Naive thymus-derived CD4-positive, alpha-beta T cell (primary cell): ENCODE results near the gene GHRL. TPM values are rescaled to one million over a fixed set of nuclear protein-coding genes. Genes with fewer than 3 reads are reported as not detected.
A peak's percentile ranks its signal among the peaks of the same experiment; 100 is the strongest.
"Not testable (repeated sequence)": the region's sequence is repeated elsewhere in the genome, so short reads cannot be mapped to it uniquely, and the experiment has no call there.

ENCODE experiments used
- ATAC-seq: fragments of 150-1000 bp; cut with Tn5 transposase; 2 replicates; pipeline ENCODE4 v1.10.0; 2021; ENCODE audit warnings: mild to moderate bottlenecking, moderate library complexity
- CTCF ChIA-PET: fragments of 350-600 bp; sonication (Branson Sonifier 250); formaldehyde crosslinking; loops from one replicate; lab custom pipeline; 2021; ENCODE audit warnings: antibody characterized with exemption; lab: Charles Lee
- POLR2A ChIA-PET: fragments of 350-600 bp; sonication (Branson Sonifier 250); formaldehyde crosslinking; loops from one replicate; lab custom pipeline; 2021; ENCODE audit warnings: antibody characterized with exemption, inconsistent platforms; lab: Charles Lee
- DNase-seq, 9 donors: peaks; one replicate each; pipeline versions ENCODE4 v3.0.0 to v3.0.0-alpha.2; 2020 to 2022; ENCODE audit warnings: mixed read lengths in 1 of 9
- H3K27ac ChIP-seq: one replicate; pipeline ENCODE4 v1.7.0; 2013; ENCODE audit warnings: mild to moderate bottlenecking, low read depth, low read length, moderate library complexity
- H3K27me3 ChIP-seq, 2 donors: one replicate each; pipeline ENCODE4 v1.7.0; 2013; ENCODE audit warnings: low read length in 2 of 2, mild to moderate bottlenecking in 2 of 2, moderate library complexity in 2 of 2; ENCODE audit not compliant: control insufficient read depth in 2 of 2, insufficient read depth in 2 of 2
- H3K36me3 ChIP-seq, 3 experiments: 1 replicate in 2 of 3; 2 replicates in 1 of 3; pipeline ENCODE4 v1.7.0; 2013; ENCODE audit warnings: low read length in 3 of 3, mild to moderate bottlenecking in 3 of 3, moderate library complexity in 1 of 3; ENCODE audit not compliant: insufficient read depth in 3 of 3, control insufficient read depth in 2 of 3
- H3K4me1 ChIP-seq, 2 donors: one replicate each; pipeline ENCODE4 v1.7.0; 2013; ENCODE audit warnings: low read length in 2 of 2, mild to moderate bottlenecking in 2 of 2, moderate library complexity in 1 of 2; ENCODE audit not compliant: control insufficient read depth in 2 of 2, insufficient read depth in 2 of 2
- H3K4me3 ChIP-seq: 2 replicates; pipeline ENCODE4 v1.7.0; 2013; ENCODE audit warnings: mild to moderate bottlenecking, low read length
- H3K9me3 ChIP-seq, 3 experiments: 1 replicate in 2 of 3; 2 replicates in 1 of 3; pipeline ENCODE4 v1.7.0; 2013; ENCODE audit warnings: low read length in 3 of 3; ENCODE audit not compliant: control insufficient read depth in 2 of 3
- H3K27ac Mint-ChIP-seq, 9 donors: one replicate each; pipeline ENCODE4 v1.8.0; 2020 to 2022; ENCODE audit warnings: mixed read lengths in 9 of 9, mild to moderate bottlenecking in 8 of 9, moderate library complexity in 5 of 9, inconsistent platforms in 2 of 9
- H3K27me3 Mint-ChIP-seq, 5 donors: one replicate each; pipeline ENCODE4 v1.8.0; 2021 to 2022; ENCODE audit warnings: mixed read lengths in 5 of 5, mild to moderate bottlenecking in 1 of 5
- H3K36me3 Mint-ChIP-seq, 5 donors: one replicate each; pipeline ENCODE4 v1.8.0; 2020 to 2022; ENCODE audit warnings: mixed read lengths in 5 of 5, mild to moderate bottlenecking in 3 of 5, inconsistent platforms in 1 of 5
- H3K4me1 Mint-ChIP-seq, 7 donors: one replicate each; pipeline ENCODE4 v1.8.0; 2020 to 2022; ENCODE audit warnings: mixed read lengths in 7 of 7, mild to moderate bottlenecking in 3 of 7, inconsistent platforms in 1 of 7
- H3K4me3 Mint-ChIP-seq, 10 donors: one replicate each; pipeline ENCODE4 v1.8.0; 2020 to 2022; ENCODE audit warnings: mild to moderate bottlenecking in 10 of 10, mixed read lengths in 10 of 10, moderate library complexity in 6 of 10, inconsistent platforms in 2 of 10
- H3K9me3 Mint-ChIP-seq, 11 donors: one replicate each; pipeline ENCODE4 v1.8.0; 2020 to 2022; ENCODE audit warnings: mixed read lengths in 11 of 11, mild to moderate bottlenecking in 4 of 11, inconsistent platforms in 1 of 11, moderate library complexity in 1 of 11
- intact Hi-C, 2 donors: fragments of 100-400 bp; cut with micrococcal nuclease; formaldehyde crosslinking; loops; one replicate each; pipeline ENCODE4 v1.15.1; 2023
- polyA plus RNA-seq, 2 donors: library from polyadenylated mRNA; unstranded; fragments of 300-500 nt; fragmentation: Illumina TruSeq; gene quantifications; one replicate each; pipeline ENCODE4 v1.2.3, GENCODE V29; 2021
- total RNA-seq, 6 experiments: library from RNA in 5 of 6; stranded (reverse) in 5 of 6; gene quantifications; 1 replicate in 5 of 6; 2 replicates in 1 of 6; pipeline ENCODE4 v1.2.3 and lab custom pipeline; 2021 to 2026

The GHRL gene
- total and polyA plus RNA-seq, 7 experiments from 2014 or later, result 0.35 to 3.8 (median 1.1) TPM

DNA sequence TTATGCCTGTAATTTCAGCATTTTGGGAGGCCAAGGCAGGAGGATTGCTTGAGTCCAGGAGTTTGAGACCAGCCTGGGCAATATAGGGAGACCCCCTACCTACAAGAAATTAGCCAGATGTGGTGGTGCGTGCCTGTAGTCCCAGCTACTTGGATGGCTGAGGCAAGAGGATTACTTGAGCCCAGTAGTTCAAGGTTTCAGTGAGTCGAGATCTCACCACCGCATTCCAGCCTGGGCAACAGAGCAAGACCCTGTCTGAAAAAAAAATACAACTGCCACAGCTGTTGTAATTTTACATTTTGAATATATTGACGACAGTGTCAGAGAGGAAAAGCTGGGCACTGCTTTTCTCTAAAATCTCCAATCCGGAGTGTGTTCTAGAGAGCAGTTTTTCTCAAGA lies 23.3 kb downstream of the GHRL start:
- CTCF ChIA-PET, result interaction anchor here (0.8 to 1.1 kb wide), 2 partner anchors 18 to 27 kb away, joined by 3 read pairs; no protein-coding TSS in a partner anchor
- Histone ChIP-seq H3K27me3 (no peaks in the 10 kb centered on the region), H3K4me1 (peaks cover 30 to 50% of the 10 kb centered on the region in 2 donors), H3K27ac (no peak overlapping the region), H3K9me3 (no peaks in the 10 kb centered on the region), H3K4me3 (no peak overlapping the region), H3K36me3 (peaks cover 9 to 60% (median 20%) of the 10 kb centered on the region in 3 experiments)
- peak overlapping the region in 1 of 10 donors; percentile 5 for H3K4me3 Mint-ChIP-seq
- peaks cover 5 to 46% (median 35%) of the 10 kb centered on the region in 5 donors for H3K36me3 Mint-ChIP-seq
- DNase-seq, result no peak
- ATAC-seq, result no peak
- no peaks in the 10 kb centered on the region for H3K27me3 Mint-ChIP-seq
- POLR2A ChIA-PET, result interaction anchor here (1.0 kb wide), 1 partner anchor 52 kb away, joined by 3 read pairs; the partner anchor contains the start of gene SEC13
- H3K27ac Mint-ChIP-seq, result peak overlapping the region in 7 of 9 donors; percentile 17 to 85 (median 28)
- H3K9me3 Mint-ChIP-seq, result no peaks in the 10 kb centered on the region
- intact Hi-C loops, result no loop called here
- peaks cover 37 to 95% (median 72%) of the 10 kb centered on the region in 7 donors for H3K4me1 Mint-ChIP-seq

DNA sequence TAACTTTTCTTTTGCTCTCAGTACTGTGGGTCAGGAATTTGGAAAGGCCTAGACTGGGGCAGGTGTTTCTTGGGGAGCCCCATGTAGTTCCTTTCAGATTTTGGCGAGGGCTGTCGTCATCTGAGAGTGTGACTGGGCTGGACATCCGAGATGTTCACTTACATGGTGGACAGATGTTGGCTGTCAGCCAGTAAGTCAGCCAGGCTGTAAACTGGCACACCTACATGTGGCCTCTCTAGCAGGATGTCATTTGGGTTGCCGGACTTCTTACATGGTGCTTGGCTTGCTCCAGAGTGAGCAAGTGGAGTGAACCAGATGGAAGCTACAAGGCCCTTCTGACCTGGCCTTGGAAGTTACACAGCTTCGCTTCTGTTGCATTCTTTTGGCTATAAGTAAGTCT lies 23.8 kb downstream of the GHRL start:
- Mint-ChIP-seq H3K27ac (peak overlapping the region in 7 of 9 donors; percentile 18 to 85 (median 28)), H3K36me3 (peaks cover 5 to 50% (median 35%) of the 10 kb centered on the region in 5 donors), H3K4me1 (peaks cover 36 to 95% (median 72%) of the 10 kb centered on the region in 7 donors), H3K27me3 (no peaks in the 10 kb centered on the region), H3K9me3 (no peaks in the 10 kb centered on the region), H3K4me3 (peak overlapping the region in 2 of 10 donors; percentile 5 to 12)
- ATAC-seq (no peak), DNase-seq (no peak)
- CTCF ChIA-PET, result interaction anchor here (0.8 to 1.2 kb wide), 3 partner anchors 18 to 102 kb away, joined by 3 read pairs; no protein-coding TSS in a partner anchor
- intact Hi-C loops, result no loop called here
- Histone ChIP-seq H3K36me3 (peaks cover 9 to 57% (median 20%) of the 10 kb centered on the region in 3 experiments), H3K9me3 (no peaks in the 10 kb centered on the region), H3K4me3 (no peak overlapping the region), H3K4me1 (peaks cover 31 to 50% of the 10 kb centered on the region in 2 donors), H3K27me3 (no peaks in the 10 kb centered on the region), H3K27ac (peak overlapping the region; percentile 14)
- POLR2A ChIA-PET, result interaction anchor here (1.0 kb wide), 1 partner anchor 52 kb away, joined by 3 read pairs; the partner anchor contains the start of gene SEC13

DNA sequence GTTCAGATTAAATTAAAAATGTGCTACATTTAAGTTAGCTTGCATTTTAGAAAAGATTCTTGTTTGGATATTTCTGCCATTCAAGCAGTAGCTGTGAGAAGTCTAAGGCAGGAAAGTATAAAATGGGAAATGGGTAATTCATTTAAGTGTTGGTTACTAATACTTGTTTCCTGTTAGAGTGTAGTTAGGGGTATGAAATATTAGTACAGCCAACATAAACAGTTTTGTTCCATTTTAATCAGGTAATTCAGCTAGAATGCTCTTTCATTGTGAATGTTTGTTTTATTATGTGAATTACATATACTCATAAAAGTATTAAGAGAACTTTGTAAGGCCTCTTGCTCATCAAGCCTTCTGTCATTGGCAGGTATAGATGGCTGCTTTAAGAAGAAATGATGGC lies 24.6 kb downstream of the GHRL start:
- intact Hi-C loops, result no loop called here
- peaks cover 32 to 46% of the 10 kb centered on the region in 2 donors for H3K4me1 ChIP-seq
- peak overlapping the region; percentile 14 for H3K27ac ChIP-seq
- no peak overlapping the region for H3K4me3 ChIP-seq
- CTCF ChIA-PET, result interaction anchor here (1.2 kb wide), 1 partner anchor 102 kb away, joined by 3 read pairs; no protein-coding TSS in a partner anchor
- POLR2A ChIA-PET, result interaction anchor here (0.5 to 0.6 kb wide), 2 partner anchors 143 to 304 kb away, joined by 3 read pairs; no protein-coding TSS in a partner anchor
- ATAC-seq, result no peak
- no peaks in the 10 kb centered on the region for H3K27me3 Mint-ChIP-seq
- H3K4me3 Mint-ChIP-seq, result no peak overlapping the region
- peaks cover 35 to 95% (median 72%) of the 10 kb centered on the region in 7 donors for H3K4me1 Mint-ChIP-seq
- DNase-seq, result no peak
- peak overlapping the region in 3 of 9 donors; percentile 8 to 79 (median 55) for H3K27ac Mint-ChIP-seq
- H3K9me3 Mint-ChIP-seq, result no peaks in the 10 kb centered on the region
- H3K27me3 ChIP-seq, result no peaks in the 10 kb centered on the region
- no peaks in the 10 kb centered on the region for H3K9me3 ChIP-seq
- H3K36me3 ChIP-seq, result peaks cover 9 to 52% (median 20%) of the 10 kb centered on the region in 3 experiments
- peaks cover 5 to 50% (median 34%) of the 10 kb centered on the region in 5 donors for H3K36me3 Mint-ChIP-seq

DNA sequence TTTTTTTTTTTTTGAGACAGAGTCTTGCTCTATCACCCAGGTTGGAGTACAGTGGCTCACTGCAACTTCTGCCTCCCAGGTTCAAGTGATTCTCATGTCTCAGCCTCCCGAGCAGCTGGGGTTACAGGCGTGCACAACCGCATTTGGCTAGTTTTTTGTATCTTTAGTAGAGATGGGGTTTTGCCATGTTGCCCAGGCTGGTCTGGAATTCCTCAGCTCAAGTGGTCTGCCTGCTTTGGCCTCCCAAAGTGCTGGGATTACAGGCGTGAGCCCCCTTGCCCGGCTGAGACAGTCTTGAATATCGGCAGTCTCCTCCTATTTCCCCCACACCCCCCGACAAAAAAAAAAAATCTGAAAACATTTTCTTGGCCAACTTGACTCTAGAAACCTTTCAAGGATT lies 25.8 kb downstream of the GHRL start:
- peak overlapping the region in 6 of 9 donors; percentile 2 to 83 (median 52) for H3K27ac Mint-ChIP-seq
- H3K9me3 ChIP-seq, H3K27me3 Mint-ChIP-seq, ATAC-seq, H3K9me3 Mint-ChIP-seq, H3K4me3 ChIP-seq, H3K27ac ChIP-seq, DNase-seq, CTCF ChIA-PET, H3K27me3 ChIP-seq, intact Hi-C loops: not testable (repeated sequence)
- POLR2A ChIA-PET, result interaction anchor here (1.6 kb wide), 1 partner anchor 19 kb away, joined by 6 read pairs; the partner anchor contains the start of gene TATDN2
- H3K36me3 Mint-ChIP-seq, result peaks cover 6 to 52% (median 33%) of the 10 kb centered on the region in 5 donors
- H3K4me1 ChIP-seq, result peaks cover 33 to 52% of the 10 kb centered on the region in 2 donors
- peaks cover 36 to 98% (median 75%) of the 10 kb centered on the region in 7 donors for H3K4me1 Mint-ChIP-seq
- H3K36me3 ChIP-seq, result peaks cover 9 to 51% (median 20%) of the 10 kb centered on the region in 3 experiments
- peak overlapping the region in 9 of 10 donors; percentile 3 to 74 (median 50) for H3K4me3 Mint-ChIP-seq

DNA sequence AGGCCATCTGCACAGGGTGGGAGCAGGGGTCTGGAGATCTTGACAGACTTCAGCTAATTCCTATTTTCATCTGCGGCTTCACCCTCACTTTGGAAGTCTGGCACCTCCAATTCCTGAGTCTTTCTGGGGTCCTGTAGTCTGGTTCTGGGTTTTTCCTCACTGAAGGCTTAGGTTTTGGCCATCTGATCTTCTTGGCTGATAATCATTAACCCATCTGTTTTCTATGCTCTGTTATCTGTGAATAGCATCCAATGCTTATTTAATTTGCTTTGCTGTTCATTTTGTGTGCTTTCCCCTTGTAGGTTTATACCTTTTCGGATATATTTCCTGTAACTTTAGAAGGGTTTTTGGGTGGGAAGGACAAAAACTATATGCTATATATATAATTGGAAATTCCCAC lies 26.9 kb downstream of the GHRL start:
- Histone ChIP-seq H3K4me1 (peaks cover 36 to 53% of the 10 kb centered on the region in 2 donors), H3K27me3 (no peaks in the 10 kb centered on the region), H3K36me3 (peaks cover 9 to 45% (median 20%) of the 10 kb centered on the region in 3 experiments), H3K4me3 (no peak overlapping the region), H3K9me3 (no peaks in the 10 kb centered on the region), H3K27ac (no peak overlapping the region)
- Mint-ChIP-seq H3K27me3 (no peaks in the 10 kb centered on the region), H3K9me3 (no peaks in the 10 kb centered on the region), H3K4me3 (peak overlapping the region; percentile 37 to 79 (median 64)), H3K4me1 (peaks cover 43 to 97% (median 78%) of the 10 kb centered on the region in 7 donors), H3K27ac (peak overlapping the region; percentile 40 to 86 (median 71)), H3K36me3 (peaks cover 10 to 55% (median 39%) of the 10 kb centered on the region in 5 donors)
- DNase-seq, result no peak
- CTCF ChIA-PET, result no interaction called here
- intact Hi-C loops, result loop anchor here in 1 of 2 donors (2.0 kb wide), 2 partner anchors 15 to 279 kb away; partner anchors contain the start of gene EMC3
- no peak for ATAC-seq
- POLR2A ChIA-PET, result interaction anchor here (0.8 to 1.6 kb wide), 2 partner anchors 18 kb away, joined by 3 to 6 read pairs; partner anchors contain the start of gene TATDN2

DNA sequence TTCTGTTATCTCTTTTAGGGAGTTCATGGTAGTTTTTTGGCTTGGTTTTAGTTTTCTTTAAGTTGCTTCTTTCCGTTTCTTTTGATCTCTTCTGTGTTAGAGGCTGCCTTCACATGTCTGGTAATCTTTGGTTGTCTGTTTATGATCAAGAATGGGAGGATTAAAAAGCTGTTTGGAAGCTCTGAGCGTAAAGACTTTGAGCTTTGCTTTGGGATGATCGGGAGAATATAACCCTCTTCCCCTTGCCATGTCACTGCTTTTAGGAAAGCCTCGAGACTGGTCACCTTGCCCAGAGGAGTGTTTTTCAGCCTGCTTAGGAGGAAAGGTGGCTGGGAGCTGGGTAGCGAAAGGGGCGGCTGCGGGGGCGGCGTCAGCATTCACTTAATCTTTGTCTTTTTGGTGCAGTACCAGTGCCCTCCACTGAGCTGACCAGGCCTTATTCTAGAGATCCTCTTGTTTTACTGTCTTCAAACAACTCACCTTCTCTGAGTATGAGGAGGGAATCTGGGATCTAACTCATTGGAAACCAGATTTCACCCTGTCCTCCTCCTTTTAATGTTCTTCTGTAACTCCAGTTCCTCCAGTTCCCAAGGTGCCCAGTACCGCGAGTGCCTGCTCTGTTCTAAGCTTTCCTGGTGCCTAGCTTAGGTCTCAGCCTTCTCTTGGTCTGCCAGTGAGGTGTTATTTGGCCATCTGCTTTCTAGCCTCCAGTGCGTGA lies 28.9 kb downstream of the GHRL start:
- Mint-ChIP-seq H3K36me3 (peaks cover 10 to 64% (median 45%) of the 10 kb centered on the region in 5 donors), H3K4me3 (peak overlapping the region; percentile 68 to 87 (median 77)), H3K4me1 (peaks cover 50 to 97% (median 80%) of the 10 kb centered on the region in 7 donors), H3K27ac (peak overlapping the region; percentile 82 to 97 (median 91)), H3K9me3 (no peaks in the 10 kb centered on the region), H3K27me3 (no peaks in the 10 kb centered on the region)
- peak; percentile 33 to 76 (median 71) for DNase-seq
- intact Hi-C loops, result loop anchor here (1.0 to 5.0 kb wide), 9 partner anchors 16 to 277 kb away; partner anchors contain the start of genes TATDN2 (in 2 of the 2), BRK1 (in 1 of the 2), EMC3 (in 1 of the 2) and IRAK2 (in 1 of the 2)
- Histone ChIP-seq H3K4me1 (peaks cover 36 to 62% of the 10 kb centered on the region in 2 donors), H3K27ac (peak overlapping the region; percentile 73), H3K9me3 (no peaks in the 10 kb centered on the region), H3K36me3 (peaks cover 4 to 43% (median 19%) of the 10 kb centered on the region in 3 experiments), H3K4me3 (peak overlapping the region; percentile 47), H3K27me3 (no peaks in the 10 kb centered on the region)
- ChIA-PET POLR2A (interaction anchor here (0.5 to 4.7 kb wide), 15 partner anchors 10 to 1011 kb away, joined by 3 to 71 read pairs (median 4); partner anchors contain the start of genes ARPC4, CRELD1, SEC13 and TADA3), CTCF (interaction anchor here (0.7 to 1.6 kb wide), 14 partner anchors 13 to 331 kb away, joined by 3 to 8 read pairs (median 3); partner anchors contain the start of genes EMC3 and TATDN2)
- ATAC-seq, result peak; percentile 96
